Activated T-helper 1 cell treated with Interleukin-2 at 50 U/mL for 16 hours (primary cell): Measurements from ENCODE around the gene SCN1B.
"Not testable (repeated sequence)": the region's sequence is repeated elsewhere in the genome, so short reads cannot be mapped to it uniquely, and the experiment has no call there.

Source experiments
- DNase-seq: peaks from one replicate; pipeline ENCODE4 v3.0.0-alpha.2; 2020; ENCODE audit warnings: low read depth

SCN1B gene

GRCh38 chr19:35030257-35031071 is at the start of gene SCN1B:
Gene SCN1B, plus strand, starts transcription at chr19:35030470. Its CDS starts 351 bp downstream, at chr19:35030821.
- DNase-seq = peak; percentile 52

- no peak for DNase-seq
Observed at GRCh38 chr19:34982275-34982674, 48.0 kb upstream of the SCN1B start.

- no peak for DNase-seq
Observed at GRCh38 chr19:34983786-34984185, 46.5 kb upstream of the SCN1B start.

- DNase-seq = no peak
Observed at GRCh38 chr19:34984287-34984686, 46.0 kb upstream of the SCN1B start.

- no peak for DNase-seq
Observed at GRCh38 chr19:34985249-34986022, 44.8 kb upstream of the SCN1B start.

GRCh38 chr19:34988119-34988518 is 42.2 kb upstream of the SCN1B start:
- DNase-seq = no peak

- no peak for DNase-seq
Observed at GRCh38 chr19:34989298-34989697, 41.0 kb upstream of the SCN1B start.

GRCh38 chr19:34990578-34991192 is 39.6 kb upstream of the SCN1B start:
- no peak for DNase-seq

GRCh38 chr19:34991542-34992333 is 38.5 kb upstream of the SCN1B start:
- DNase-seq = no peak

- DNase-seq = not testable (repeated sequence)
Observed at GRCh38 chr19:34992582-34992981, 37.7 kb upstream of the SCN1B start.

GRCh38 chr19:34994286-34994642 is 36.0 kb upstream of the SCN1B start:
- no peak for DNase-seq

GRCh38 chr19:34994643-34995541 is 35.4 kb upstream of the SCN1B start:
- DNase-seq = no peak

- DNase-seq = no peak
Observed at GRCh38 chr19:34995551-34995950, 34.7 kb upstream of the SCN1B start.

- no peak for DNase-seq
Observed at GRCh38 chr19:34997071-34997617, 33.1 kb upstream of the SCN1B start.

- not testable (repeated sequence) for DNase-seq
Observed at GRCh38 chr19:34998224-34998623, 32.0 kb upstream of the SCN1B start.

- DNase-seq = no peak
Observed at GRCh38 chr19:34998777-34999497, 31.3 kb upstream of the SCN1B start.

GRCh38 chr19:34999498-35000337 is 30.6 kb upstream of the SCN1B start, which contains the start of gene GRAMD1A:
Gene GRAMD1A, plus strand, starts transcription at chr19:35000323. Its CDS starts 156 bp downstream, at chr19:35000479.
- DNase-seq = peak; percentile 66

GRCh38 chr19:35000338-35000646 is 30.0 kb upstream of the SCN1B start:
- DNase-seq = no peak
